Measurements from ENCODE around the gene SLU7.

SLU7 gene

DNA sequence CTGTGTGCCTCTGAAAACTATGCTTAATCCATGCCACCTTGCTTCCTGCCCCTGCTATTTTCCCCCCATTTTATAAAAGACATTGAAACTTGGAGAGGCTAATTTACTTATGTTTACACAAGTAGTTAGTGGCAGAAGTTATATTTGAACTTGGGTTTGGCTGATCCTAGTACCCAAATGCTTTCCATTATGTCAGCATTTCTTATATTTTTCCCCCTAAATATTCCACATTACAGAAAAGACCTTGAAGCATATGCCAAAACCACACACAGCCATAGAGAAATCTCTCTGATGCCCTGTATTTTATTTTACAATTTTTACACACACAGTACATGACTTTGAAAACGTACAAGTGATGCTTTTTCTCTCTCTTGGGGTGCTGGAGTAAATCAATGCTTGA, 59.6 kb downstream of the SLU7 start:
- no peak for TF ChIP-seq GATA2 (IDR thresholded peaks at IDR 0.05; ENCODE audit: low read depth, low read length)
- TF ChIP-seq GATA3 (IDR thresholded peaks at IDR 0.05; ENCODE audit: low read depth, low read length): no peak

DNA sequence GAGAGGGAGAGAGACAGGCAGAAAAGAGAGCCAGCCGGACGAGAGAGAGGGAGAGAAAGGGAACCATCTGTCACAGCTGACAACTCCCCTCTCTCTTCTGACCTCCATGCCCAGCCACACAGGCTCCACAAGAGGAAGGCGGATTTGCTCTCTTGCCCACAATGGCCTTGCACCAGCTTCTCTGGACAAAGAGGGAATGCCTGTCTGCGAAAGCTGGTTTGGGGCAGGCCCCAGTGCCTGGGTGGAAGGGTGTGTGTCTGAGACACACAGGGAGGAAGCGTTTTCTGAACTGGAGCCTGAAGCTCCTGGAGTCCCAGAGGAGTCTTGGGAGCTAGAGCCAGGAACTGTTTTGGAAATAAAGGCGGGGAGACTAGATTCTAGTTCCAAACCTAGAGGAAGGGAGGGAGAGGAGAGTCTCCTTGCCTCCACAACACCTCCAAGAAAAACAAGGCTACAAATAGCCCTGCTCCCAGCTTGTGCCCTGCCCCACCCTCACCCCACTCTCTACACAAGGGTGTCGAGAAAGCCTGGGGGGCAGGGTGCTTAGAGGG, 60.9 kb downstream of the SLU7 start:
- TF ChIP-seq GATA3 (IDR thresholded peaks at IDR 0.05; ENCODE audit: low read depth, low read length): no peak
- no peak for TF ChIP-seq GATA2 (IDR thresholded peaks at IDR 0.05; ENCODE audit: low read depth, low read length)

GRCh38 chr5:160357394-160357793, 61.5 kb downstream of the SLU7 start:
- TF ChIP-seq GATA3 (IDR thresholded peaks at IDR 0.05; ENCODE audit: low read depth, low read length) (no peak), GATA2 (IDR thresholded peaks at IDR 0.05; ENCODE audit: low read depth, low read length) (no peak)

DNA sequence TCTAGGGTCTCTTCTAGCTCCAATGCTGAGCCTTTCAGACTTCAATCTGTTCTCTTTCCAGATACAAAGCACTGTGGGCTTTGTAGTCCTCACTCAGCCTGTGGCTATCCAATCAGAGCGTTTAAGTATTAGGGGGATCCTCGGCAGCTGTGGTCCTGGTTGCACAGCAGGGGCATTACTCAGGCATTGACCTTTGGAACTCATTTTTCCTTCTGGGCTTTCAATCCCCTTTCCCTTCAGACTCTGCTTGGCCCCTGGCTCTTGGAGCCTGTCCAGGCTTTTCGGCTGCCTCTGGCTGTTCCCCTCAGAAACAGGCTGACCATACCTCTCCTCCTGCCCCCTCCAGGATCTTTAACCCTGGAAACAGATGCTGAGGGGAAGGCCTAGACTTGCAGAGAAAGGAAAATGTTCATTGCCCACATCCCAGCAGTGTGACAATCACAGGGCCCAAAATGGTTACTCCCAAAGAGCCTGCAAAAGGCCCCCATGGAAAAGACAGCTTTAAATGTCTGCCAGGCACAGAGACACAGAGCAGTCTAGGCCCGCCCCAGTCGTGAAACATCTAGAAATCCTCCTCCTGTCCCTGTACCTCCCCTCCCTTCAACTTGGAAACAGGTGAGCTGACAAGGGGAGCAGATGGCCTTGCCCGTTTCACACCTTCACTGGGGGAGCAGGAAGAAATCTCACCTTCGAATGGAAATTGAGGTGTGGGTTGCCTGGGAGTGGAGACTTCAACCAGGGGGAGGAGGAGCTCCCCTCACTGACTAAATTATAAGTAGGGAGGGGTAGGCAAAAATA, 62.1 kb downstream of the SLU7 start:
- TF ChIP-seq GATA3 (IDR thresholded peaks at IDR 0.05; ENCODE audit: low read depth, low read length) (no peak), GATA2 (IDR thresholded peaks at IDR 0.05; ENCODE audit: low read depth, low read length) (no peak)

- TF ChIP-seq GATA2 (IDR thresholded peaks at IDR 0.05; ENCODE audit: low read depth, low read length): no peak
- no peak for TF ChIP-seq GATA3 (IDR thresholded peaks at IDR 0.05; ENCODE audit: low read depth, low read length)
Observed at GRCh38 chr5:160354666-160355065, 64.2 kb downstream of the SLU7 start.

GRCh38 chr5:160353379-160353778, 65.5 kb downstream of the SLU7 start:
- no peak for TF ChIP-seq GATA2 (IDR thresholded peaks at IDR 0.05; ENCODE audit: low read depth, low read length)
- TF ChIP-seq GATA3 (IDR thresholded peaks at IDR 0.05; ENCODE audit: low read depth, low read length): no peak

GRCh38 chr5:160352308-160352707, 66.6 kb downstream of the SLU7 start:
- TF ChIP-seq GATA2 (IDR thresholded peaks at IDR 0.05; ENCODE audit: low read depth, low read length) (no peak), GATA3 (IDR thresholded peaks at IDR 0.05; ENCODE audit: low read depth, low read length) (no peak)
